GM18868 (cell line): ENCODE data around the gene VAV3.
"Not testable (repeated sequence)": the region's sequence is repeated elsewhere in the genome, so short reads cannot be mapped to it uniquely, and the experiment has no call there.

Experiments
- ATAC-seq: cut with Tn5 transposase; IDR thresholded peaks from one replicate; pipeline ENCODE4 v1.9.1; 2021; ENCODE audit warnings: mild to moderate bottlenecking, moderate library complexity; ENCODE audit not compliant: unreplicated experiment

Gene VAV3

GRCh38 chr1:107844541-107845194 is 120.3 kb downstream of the VAV3 start:
- ATAC-seq = not testable (repeated sequence)

DNA sequence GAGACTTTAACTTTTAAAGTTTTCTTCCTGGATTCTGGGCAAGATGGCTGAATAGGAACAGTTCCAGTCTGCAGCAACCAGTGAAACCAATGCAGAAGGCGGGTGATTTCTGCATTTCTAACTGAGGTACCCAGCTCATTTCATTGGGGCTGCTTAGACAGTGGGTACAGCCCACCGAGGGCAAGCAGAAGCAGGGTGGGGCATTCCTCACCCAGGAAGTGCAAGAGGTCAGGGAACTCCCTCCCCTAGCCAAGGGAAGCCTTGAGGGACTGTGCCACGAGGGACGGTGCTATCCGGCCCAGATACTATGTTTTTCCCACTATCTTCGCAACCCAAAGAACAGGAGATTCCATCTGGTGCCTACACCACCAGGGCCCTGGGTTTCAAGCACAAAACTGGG is 121.0 kb downstream of the VAV3 start:
- ATAC-seq = no peak

GRCh38 chr1:107842241-107842640 is 122.7 kb downstream of the VAV3 start:
- no peak for ATAC-seq

DNA sequence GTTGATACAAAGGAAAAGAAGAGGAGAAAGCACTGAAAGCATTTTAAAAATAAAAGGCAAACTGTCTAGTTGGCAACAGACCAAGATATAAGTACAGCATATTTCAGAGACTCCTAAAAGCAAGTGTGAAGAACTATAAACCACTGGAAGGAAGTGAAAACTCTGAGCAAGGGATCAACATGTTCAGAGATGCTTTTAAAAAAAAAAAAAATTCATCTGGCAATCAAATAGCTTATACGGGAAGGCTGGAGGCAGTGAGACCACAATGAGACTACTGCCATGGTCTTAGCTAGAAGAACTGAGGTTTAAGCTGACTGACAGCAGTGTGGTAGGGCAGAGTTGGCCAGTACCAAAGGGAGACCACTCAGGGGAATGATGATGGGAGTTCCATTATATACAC is 124.3 kb downstream of the VAV3 start:
- peak; percentile 57 for ATAC-seq

- no peak for ATAC-seq
Measured at GRCh38 chr1:107838056-107838455, 126.9 kb downstream of the VAV3 start.

- ATAC-seq = no peak
Measured at GRCh38 chr1:107835151-107835670, 129.8 kb downstream of the VAV3 start.

DNA sequence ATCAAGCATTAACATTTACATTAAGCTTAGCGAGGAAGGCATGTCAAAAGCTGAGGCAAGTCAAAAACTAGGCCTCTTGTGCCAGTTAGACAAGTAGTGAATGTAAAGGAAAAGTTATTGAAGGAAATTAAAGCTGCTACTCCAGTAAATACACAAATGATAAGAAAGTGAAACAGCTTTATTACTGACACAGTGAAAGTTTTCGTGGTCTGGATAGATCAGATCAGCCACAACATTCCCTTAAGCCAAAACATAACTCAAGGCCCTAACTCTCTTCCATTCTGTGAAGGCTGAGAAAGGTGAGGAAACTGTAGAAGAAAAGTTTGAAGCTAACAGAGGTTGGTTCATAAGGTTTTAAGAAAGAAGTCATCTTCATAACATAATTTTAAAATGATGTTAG is 131.9 kb downstream of the VAV3 start:
- ATAC-seq = no peak

GRCh38 chr1:107831921-107832320 is 133.1 kb downstream of the VAV3 start:
- no peak for ATAC-seq

- no peak for ATAC-seq
Measured at GRCh38 chr1:107830526-107830925, 134.5 kb downstream of the VAV3 start.

DNA sequence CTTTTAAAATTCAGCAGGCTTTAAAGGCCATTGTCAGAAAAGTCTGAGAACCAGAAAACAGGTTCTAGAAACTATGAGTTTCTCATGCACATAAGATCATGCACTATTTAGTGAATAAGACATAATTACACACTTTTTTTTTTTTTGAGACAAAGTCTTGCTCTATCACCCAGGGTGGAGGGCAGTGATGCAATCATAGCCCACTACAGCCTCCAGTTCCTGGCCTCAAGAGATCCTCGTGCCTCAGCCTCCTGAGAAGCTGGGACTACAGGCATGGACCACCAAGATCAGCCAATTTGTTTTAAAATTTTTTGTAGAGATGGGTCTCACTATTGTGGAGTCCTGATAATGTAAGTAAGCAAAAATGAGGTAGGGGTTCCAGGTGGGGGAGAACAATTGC is 134.9 kb downstream of the VAV3 start:
- ATAC-seq = no peak

GRCh38 chr1:107829036-107829770 is 135.8 kb downstream of the VAV3 start:
- peak; percentile 89 for ATAC-seq

DNA sequence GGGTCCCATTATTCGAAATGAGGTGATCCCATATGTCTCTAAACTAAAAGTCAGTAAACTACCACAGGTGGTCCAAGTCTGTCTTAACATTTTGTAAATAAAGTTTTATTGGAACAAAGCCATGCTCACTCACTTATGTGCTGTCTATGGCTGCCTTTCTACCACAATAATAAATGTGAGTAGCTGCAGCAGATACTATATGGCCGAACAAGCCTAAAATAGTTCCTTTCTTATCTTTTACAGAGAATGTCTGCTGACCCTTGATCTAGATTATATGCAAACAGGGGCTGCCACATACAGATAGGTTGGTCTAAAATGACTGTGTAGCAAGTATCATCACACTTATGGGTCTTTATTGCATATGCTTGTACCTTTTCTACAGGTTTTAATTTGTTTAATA is 140.0 kb downstream of the VAV3 start:
- ATAC-seq = no peak

DNA sequence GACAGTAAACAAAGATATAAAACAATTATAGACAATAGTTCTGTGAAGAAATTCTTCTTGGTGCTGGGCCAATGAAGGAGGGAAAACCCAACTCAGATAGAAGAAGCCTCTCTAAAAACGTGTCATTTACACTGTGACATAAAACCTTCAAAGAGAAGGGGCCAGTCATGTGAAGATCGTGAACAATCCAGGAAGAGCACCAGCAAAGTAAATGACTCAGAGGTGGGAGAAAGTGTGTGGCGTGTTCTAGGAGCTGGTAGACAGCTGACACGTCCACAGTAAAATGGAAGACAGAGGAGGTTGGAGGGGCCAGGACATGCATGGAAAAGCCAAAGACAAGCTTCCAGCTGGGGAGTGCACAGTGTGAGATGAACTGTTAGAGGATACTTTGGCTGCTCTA is 143.6 kb downstream of the VAV3 start:
- no peak for ATAC-seq

DNA sequence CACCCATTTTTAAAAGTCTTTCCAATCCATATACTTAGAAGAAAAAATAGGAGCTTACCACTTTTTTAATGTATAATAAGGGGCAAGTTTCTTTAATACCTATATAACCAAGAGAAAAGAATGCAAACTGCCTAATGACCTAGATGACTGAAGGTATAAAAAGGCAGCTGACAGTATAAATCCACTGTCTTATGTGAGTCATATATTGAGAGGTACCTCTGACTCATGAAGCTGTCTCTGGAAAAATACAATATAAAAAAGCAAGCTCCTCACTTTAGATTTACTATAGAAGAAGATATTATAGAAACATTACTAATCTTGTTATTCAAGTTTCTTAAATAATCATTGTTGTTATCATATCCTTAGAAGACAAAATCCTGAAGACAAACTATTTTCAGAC is 144.2 kb downstream of the VAV3 start:
- ATAC-seq = no peak

DNA sequence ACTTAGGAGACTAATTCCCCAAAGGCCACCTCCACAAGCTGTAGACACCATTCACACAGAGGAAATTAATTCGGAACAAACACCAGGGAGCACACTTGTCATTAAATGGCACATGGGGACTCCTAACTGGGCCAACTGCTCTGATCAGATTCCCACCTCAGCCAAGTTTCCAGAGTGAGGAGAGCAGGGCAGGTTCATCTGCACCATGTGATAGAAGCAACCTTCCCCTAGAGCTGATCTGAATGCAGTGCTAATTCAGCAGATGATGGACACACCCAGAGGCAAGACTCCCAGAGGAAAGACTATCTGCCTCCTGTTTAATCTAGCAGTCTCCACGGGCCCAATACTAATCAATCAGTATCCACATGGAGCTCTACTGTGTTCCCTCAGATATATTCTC is 147.0 kb downstream of the VAV3 start:
- no peak for ATAC-seq

DNA sequence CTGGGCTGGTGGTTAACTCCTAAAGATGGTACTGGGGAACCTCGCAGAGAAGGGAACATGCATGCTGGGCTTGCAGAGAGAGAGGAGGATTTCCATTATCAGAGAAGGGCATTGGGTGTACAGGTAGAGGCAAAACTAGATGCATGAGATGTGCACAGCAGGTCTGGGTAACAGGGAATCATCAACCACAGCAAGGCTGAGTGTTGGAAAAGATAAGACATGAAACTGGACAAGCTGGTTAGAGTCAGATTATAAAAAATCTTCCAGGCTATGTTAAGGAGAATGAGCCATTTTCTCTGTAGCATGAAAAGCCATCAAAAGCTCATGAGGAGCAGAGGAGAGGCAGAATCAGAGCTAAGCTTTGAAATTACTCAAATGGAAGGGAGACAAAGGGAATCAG is 147.8 kb downstream of the VAV3 start:
- no peak for ATAC-seq

DNA sequence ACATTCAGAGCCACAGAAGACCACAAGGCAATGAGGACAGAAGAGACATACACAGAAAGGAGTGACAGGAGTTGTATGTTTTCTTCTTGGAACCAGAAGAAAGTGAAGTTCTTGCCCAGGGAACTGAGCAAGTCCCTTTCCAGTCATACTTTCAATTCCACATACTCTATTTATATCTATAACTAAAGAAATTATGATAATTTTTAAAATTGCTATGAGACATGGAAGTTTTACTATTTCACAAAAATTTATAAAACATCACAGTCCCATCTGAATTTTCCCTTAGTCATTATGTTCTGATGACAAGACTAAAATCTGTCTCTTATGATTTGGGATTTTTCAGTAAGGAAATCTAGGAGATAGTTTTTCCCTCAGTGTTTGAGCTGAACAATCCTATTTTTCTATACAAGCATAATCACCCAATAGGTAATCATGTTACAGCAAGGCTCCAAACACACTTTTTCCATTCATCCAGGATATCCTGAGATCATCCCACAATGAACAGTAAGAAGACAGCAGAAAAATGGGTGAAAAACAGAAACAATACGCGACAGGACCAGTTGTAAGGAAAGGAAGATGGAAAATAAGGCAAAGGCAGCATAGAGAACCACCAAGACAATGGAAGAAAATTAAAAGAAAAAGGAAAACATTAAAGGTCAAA is 154.6 kb downstream of the VAV3 start:
- ATAC-seq = no peak

GRCh38 chr1:107807855-107808254 is 157.1 kb downstream of the VAV3 start:
- ATAC-seq = no peak

DNA sequence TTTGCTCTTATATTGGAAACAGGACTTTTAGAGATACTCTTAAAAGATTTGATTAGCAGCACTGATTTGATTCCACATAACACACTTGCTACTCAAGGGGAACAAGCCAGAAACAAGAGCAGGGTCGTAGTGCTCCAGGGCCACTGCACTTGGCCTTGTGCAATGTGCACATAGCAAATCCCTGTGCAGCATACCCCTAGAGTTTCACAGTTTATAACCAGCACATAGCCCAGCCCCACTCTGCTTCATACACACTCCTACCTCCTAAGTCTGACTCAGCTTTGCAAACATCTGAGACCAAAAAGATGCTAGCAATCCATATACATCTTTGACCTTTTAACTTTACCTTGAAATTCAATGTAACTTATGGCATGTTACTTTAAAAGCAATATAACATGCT is 157.6 kb downstream of the VAV3 start:
- no peak for ATAC-seq

- ATAC-seq = no peak
Measured at GRCh38 chr1:107806902-107807301, 158.1 kb downstream of the VAV3 start.

DNA sequence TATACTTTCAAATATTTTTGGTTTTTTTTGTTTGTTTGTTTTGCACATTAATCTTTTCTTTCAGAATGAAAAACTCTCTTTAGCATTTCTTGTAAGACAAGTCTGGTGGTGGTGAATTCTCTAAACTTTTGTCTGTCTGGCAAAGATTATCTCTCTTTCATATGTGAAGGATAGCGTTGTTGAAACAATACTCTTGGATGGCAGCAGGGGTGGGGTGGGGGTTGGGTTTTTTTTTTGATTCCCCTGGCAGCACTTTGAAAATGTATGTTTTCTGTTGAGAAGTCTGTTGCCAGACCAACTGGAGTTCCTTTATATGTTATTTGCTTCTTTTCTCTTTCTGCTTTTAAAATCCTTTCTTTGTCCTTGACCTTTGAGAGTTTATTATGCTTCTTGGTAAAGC is 160.2 kb downstream of the VAV3 start:
- no peak for ATAC-seq

- ATAC-seq = no peak
Measured at GRCh38 chr1:107804134-107804533, 160.8 kb downstream of the VAV3 start.
